ENCODE results near the gene TBC1D16.
A peak's percentile ranks its signal among the peaks of the same experiment; 100 is the strongest.
"Not testable (repeated sequence)": the region's sequence is repeated elsewhere in the genome, so short reads cannot be mapped to it uniquely, and the experiment has no call there.

TBC1D16 gene

DNA sequence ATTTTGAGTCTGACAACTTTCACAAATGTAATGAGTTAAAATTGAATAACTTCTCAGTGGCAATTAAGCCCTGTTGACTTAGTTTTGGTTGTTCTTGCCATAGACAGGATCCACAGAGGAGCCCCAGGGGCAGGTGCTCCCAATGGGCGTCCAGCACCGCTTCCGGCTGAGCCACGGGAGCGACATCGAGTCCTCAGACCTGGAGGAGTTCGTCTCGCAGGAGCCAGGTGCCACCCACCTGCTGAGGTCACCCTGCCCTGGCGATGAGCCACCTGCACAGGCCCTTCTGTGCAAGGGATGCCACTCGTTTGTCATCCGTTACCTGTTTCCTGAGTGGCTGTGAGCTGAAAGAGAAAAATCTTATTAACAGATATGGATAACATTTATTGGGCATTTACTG, 11.5 kb upstream of the TBC1D16 start:
- H3K4me3 ChIP-seq (ENCODE audit: low read depth, low read length): no peak overlapping the region
- DNase-seq (ENCODE audit: low read depth): no peak
- TF ChIP-seq, protein P1, sequence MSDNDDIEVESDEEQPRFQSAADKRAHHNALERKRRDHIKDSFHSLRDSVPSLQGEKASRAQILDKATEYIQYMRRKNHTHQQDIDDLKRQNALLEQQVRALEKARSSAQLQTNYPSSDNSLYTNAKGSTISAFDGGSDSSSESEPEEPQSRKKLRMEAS (IDR thresholded peaks at IDR 0.05; ENCODE audit: low read depth, low read length): no peak
- TF ChIP-seq, protein P2, sequence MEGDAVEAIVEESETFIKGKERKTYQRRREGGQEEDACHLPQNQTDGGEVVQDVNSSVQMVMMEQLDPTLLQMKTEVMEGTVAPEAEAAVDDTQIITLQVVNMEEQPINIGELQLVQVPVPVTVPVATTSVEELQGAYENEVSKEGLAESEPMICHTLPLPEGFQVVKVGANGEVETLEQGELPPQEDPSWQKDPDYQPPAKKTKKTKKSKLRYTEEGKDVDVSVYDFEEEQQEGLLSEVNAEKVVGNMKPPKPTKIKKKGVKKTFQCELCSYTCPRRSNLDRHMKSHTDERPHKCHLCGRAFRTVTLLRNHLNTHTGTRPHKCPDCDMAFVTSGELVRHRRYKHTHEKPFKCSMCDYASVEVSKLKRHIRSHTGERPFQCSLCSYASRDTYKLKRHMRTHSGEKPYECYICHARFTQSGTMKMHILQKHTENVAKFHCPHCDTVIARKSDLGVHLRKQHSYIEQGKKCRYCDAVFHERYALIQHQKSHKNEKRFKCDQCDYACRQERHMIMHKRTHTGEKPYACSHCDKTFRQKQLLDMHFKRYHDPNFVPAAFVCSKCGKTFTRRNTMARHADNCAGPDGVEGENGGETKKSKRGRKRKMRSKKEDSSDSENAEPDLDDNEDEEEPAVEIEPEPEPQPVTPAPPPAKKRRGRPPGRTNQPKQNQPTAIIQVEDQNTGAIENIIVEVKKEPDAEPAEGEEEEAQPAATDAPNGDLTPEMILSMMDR (IDR thresholded peaks at IDR 0.05; ENCODE audit: low read depth, low read length): no peak
- no peak for TF ChIP-seq MYC (IDR thresholded peaks at IDR 0.05; ENCODE audit: low read depth, low read length)
- TF ChIP-seq POLR2A (IDR thresholded peaks at IDR 0.05; ENCODE audit: extremely low read depth, insufficient read length): no peak

DNA sequence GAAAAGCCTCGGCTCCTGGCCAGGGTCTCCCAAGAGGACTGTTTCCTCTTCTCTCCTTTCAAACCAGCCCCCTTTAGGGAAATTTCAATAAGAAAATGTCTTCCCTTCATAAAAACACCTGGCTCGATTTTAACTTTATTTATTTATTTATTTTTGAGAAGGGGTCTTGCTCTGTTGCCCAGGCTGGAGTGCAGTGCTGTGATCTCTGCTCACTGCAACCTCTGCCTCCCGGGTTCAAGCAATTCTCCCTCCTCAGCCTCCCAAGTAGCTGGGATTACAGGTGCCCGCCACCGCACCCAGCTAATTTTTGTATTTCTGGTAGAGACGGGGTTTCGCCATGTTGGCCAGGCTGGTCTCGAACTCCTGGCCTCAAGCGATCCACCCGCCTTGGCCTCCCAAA, 11.0 kb upstream of the TBC1D16 start:
- H3K4me3 ChIP-seq (ENCODE audit: low read depth, low read length); DNase-seq (ENCODE audit: low read depth): not testable (repeated sequence)

DNA sequence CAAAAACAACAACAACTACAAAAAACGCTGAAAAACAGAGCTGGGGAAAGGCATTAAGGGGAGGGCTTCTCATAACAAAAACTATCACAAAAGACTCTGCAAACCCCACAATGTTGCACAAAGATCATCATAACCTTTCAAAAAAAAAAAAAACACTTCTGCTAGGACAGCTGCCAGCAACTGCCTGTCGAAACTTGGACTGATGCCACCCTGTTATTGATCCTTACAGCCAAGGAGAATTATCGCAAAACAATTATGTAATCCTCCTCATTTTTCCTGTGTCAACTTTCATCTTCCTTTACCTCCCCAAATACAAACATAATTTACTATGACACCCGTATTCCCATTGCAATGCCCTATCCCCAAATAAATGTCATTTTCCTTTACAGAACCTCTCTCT, 10.0 kb upstream of the TBC1D16 start:
- no peak overlapping the region for H3K4me3 ChIP-seq (ENCODE audit: low read depth, low read length)
- DNase-seq (ENCODE audit: low read depth): no peak
- TF ChIP-seq POLR2A (IDR thresholded peaks at IDR 0.05; ENCODE audit: extremely low read depth, insufficient read length) (no peak), MYC (IDR thresholded peaks at IDR 0.05; ENCODE audit: low read depth, low read length) (no peak)
- TF ChIP-seq, protein P1 (IDR thresholded peaks at IDR 0.05; ENCODE audit: low read depth, low read length): no peak
- TF ChIP-seq, protein P2 (IDR thresholded peaks at IDR 0.05; ENCODE audit: low read depth, low read length): no peak

DNA sequence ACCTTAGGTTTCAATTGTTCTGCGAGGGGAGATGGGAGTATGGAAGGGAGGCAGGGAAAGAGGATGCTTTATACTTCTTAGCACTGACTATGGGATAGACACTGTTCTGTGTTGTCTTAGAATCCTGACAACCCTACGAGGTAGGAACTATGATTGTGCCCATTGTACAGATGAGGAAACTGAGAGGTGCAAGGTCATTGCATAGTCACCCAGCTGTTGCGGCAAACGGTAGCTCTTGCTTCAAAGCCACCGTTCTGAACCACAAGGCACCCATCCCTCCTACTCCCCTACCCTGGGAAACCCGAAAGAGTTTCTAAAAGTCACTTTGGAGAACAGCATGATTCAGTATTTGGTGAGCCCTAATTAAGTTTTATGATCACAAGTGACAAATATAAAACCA, 8.3 kb upstream of the TBC1D16 start:
- TF ChIP-seq MYC (IDR thresholded peaks at IDR 0.05; ENCODE audit: low read depth, low read length): no peak
- no peak for TF ChIP-seq POLR2A (IDR thresholded peaks at IDR 0.05; ENCODE audit: extremely low read depth, insufficient read length)
- TF ChIP-seq, protein P1 (IDR thresholded peaks at IDR 0.05; ENCODE audit: low read depth, low read length): no peak
- TF ChIP-seq, protein P2 (IDR thresholded peaks at IDR 0.05; ENCODE audit: low read depth, low read length): no peak
- no peak for DNase-seq (ENCODE audit: low read depth)

DNA sequence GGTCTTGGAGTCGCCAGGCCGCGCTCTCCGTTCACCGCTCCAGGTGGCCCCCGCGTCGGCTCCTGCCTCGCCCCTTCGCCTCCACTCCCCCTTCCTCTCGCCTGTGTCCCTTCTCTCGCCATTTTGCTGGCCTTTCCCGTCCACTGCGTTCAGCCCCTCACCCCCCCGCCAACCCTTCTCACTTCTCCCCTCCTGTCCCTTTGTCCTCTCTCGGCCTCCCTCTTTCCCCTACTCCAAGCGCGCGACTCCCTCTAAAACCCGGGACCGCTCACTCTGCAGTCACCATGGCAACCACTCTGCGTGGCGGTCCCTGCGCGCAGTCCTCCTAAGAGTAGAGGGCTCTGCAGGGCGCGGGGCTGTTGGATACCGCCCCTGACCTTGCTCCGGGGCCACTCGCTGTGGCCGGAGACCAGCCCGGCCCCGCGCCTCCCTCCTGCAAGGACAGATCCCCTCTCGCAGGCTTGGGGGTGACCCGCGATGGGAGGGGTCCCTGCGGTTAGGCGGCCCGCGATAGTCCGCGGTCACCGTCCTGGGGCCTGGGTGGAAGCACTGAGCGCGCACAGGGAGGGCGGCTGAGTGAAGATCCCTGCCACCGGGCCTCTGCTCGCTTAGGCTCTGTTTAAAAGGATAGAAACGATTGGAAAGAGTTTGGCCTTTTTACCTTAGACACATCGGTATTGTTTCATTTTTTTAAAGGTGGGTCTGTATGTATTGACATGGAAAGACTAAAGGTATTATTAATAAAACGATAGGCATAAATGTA, 1.2 kb upstream of the TBC1D16 start:
- H3K4me3 ChIP-seq (ENCODE audit: low read depth, low read length): no peak overlapping the region
- TF ChIP-seq, protein P1 (IDR thresholded peaks at IDR 0.05; ENCODE audit: low read depth, low read length): no peak
- TF ChIP-seq POLR2A (IDR thresholded peaks at IDR 0.05; ENCODE audit: extremely low read depth, insufficient read length) (no peak), MYC (IDR thresholded peaks at IDR 0.05; ENCODE audit: low read depth, low read length) (no peak)
- TF ChIP-seq, protein P2 (IDR thresholded peaks at IDR 0.05; ENCODE audit: low read depth, low read length): no peak
- no peak for DNase-seq (ENCODE audit: low read depth)

More for the DNA sequence above, 8.3 kb upstream of the TBC1D16 start:
- no peak overlapping the region for H3K4me3 ChIP-seq (ENCODE audit: low read depth, low read length)

DNA sequence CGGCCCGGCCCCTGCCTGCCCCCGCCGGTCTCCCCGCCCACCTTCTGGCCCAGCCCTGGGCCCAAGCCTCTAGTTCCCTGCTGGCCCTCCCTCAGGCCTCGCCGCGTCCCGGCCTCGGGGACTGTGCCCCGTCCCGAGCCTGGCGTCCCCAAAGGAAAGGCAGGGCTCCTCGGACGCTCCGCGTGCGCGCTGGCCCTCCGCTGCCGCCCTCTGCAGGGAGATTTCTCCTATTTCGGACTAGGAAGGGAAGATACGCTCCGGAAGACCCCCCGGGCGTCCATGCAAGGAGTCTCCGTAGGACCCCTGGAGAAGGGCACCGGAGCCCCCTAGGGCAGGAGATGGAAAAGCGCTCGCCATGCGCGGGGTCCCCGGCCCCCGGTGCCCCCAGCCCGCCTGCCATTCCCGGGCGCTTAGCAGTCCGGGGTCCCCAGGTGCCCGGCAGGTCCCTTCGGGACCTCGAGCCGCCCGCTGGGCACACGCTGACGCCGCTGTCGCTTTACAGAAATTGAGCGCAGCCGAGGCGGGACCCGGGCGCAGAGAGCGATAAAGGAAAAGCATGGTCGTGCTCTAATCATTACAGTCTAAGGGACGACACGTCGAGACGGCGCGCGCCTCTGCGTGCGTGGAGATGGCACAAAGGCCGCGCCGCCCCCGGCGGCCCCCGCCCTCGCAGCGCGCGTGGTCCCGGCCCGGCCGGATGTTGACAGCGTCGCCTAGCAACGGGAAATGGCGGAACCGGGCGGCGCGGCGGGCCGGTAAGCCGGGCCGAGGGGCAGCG, 454 bp upstream of the TBC1D16 start, which contains the start of gene CCDC40:
Gene CCDC40 (plus strand): TSS at position 706 of the 778 bp plus-strand sequence. CDS start 21 bp downstream, at position 727.
- H3K4me3 ChIP-seq (ENCODE audit: low read depth, low read length): peak within 1 kb of the TSS; percentile 49
- DNase-seq (ENCODE audit: low read depth): peak; percentile 74
- TF ChIP-seq POLR2A (IDR thresholded peaks at IDR 0.05; ENCODE audit: extremely low read depth, insufficient read length): peak; percentile 32
- TF ChIP-seq, protein P2 (IDR thresholded peaks at IDR 0.05; ENCODE audit: low read depth, low read length): no peak
